CD14-positive monocyte (primary cell): ENCODE data around the gene DLGAP1. TPM values are rescaled to one million over a fixed set of nuclear protein-coding genes. Genes with fewer than 3 reads are reported as not detected.

ENCODE experiments used
- DNase-seq, 3 donors: peaks; one replicate each; pipeline ENCODE4 v3.0.0-alpha.2; 2011 to 2022
- H2AFZ ChIP-seq: 2 replicates; pipeline ENCODE4 v1.6.0; 2012; ENCODE audit warnings: mild to moderate bottlenecking, low read depth, low read length, inconsistent platforms; ENCODE audit not compliant: insufficient read depth, poor library complexity, severe bottlenecking
- H3K27ac ChIP-seq, 2 donors: 1 replicate in 1 of 2; 2 replicates in 1 of 2; pipeline ENCODE4 v1.5.1; 2012 to 2013; ENCODE audit warnings: low read length in 2 of 2, control low read depth in 1 of 2, inconsistent platforms in 1 of 2, low read depth in 1 of 2, mild to moderate bottlenecking in 1 of 2
- H3K27me3 ChIP-seq, 2 donors: one replicate each; pipeline versions ENCODE4 v1.6.0 to v1.6.1; 2011 to 2013; ENCODE audit warnings: low read length in 2 of 2; ENCODE audit not compliant: control insufficient read depth in 2 of 2, insufficient read depth in 2 of 2
- H3K36me3 ChIP-seq, 2 donors: replicated peaks in 1 of 2; 1 replicate in 1 of 2; 2 replicates in 1 of 2; pipeline versions ENCODE4 v1.5.1 to v1.6.1; 2012 to 2013; ENCODE audit warnings: low read length in 2 of 2, control low read depth in 1 of 2, inconsistent platforms in 1 of 2, mild to moderate bottlenecking in 1 of 2; ENCODE audit not compliant: insufficient read depth in 2 of 2, control insufficient read depth in 1 of 2
- H3K4me1 ChIP-seq, 2 donors: 1 replicate in 1 of 2; 2 replicates in 1 of 2; pipeline versions ENCODE4 v1.5.1 to v1.6.1; 2012 to 2013; ENCODE audit warnings: low read length in 2 of 2, control low read depth in 1 of 2, inconsistent platforms in 1 of 2, mild to moderate bottlenecking in 1 of 2, moderate library complexity in 1 of 2; ENCODE audit not compliant: insufficient read depth in 2 of 2, control insufficient read depth in 1 of 2
- H3K4me2 ChIP-seq: replicated peaks from 2 replicates; pipeline ENCODE3; 2012; ENCODE audit warnings: low read length, moderate library complexity, mild to moderate bottlenecking; ENCODE audit not compliant: poor library complexity, severe bottlenecking; ENCODE audit errors: extremely low read depth
- H3K4me3 ChIP-seq, 3 experiments: fragments of 200-600 bp in 1 of 3; sonication (generic) in 1 of 3; replicated peaks in 1 of 3; 1 replicate in 2 of 3; 2 replicates in 1 of 3; pipeline ENCODE4 v1.5.1; 2011 to 2013; ENCODE audit warnings: low read length in 3 of 3, mild to moderate bottlenecking in 3 of 3, control low read depth in 2 of 3, low read depth in 2 of 3, inconsistent platforms in 1 of 3, moderate library complexity in 1 of 3
- H3K79me2 ChIP-seq: 2 replicates; pipeline ENCODE4 v1.6.0; 2012; ENCODE audit warnings: mild to moderate bottlenecking, control low read depth, inconsistent platforms, low read length, moderate library complexity; ENCODE audit not compliant: insufficient read depth
- H3K9ac ChIP-seq: 2 replicates; pipeline ENCODE4 v1.6.0; 2017; ENCODE audit warnings: low read length, mild to moderate bottlenecking; ENCODE audit not compliant: insufficient read depth, poor library complexity, severe bottlenecking
- H3K9me3 ChIP-seq, 2 donors: replicated peaks in 1 of 2; 1 replicate in 1 of 2; 2 replicates in 1 of 2; pipeline versions ENCODE4 v1.5.1 to v1.6.1; 2012 to 2013; ENCODE audit warnings: low read length in 2 of 2, control low read depth in 1 of 2; ENCODE audit not compliant: control insufficient read depth in 1 of 2, insufficient read depth in 1 of 2
- H4K20me1 ChIP-seq: 2 replicates; pipeline ENCODE4 v1.6.0; 2012; ENCODE audit warnings: mild to moderate bottlenecking, low read length, control low read depth, moderate library complexity; ENCODE audit not compliant: insufficient read depth
- H3K27ac Mint-ChIP-seq, 7 donors: one replicate each; pipeline ENCODE4 v1.8.0; 2020; ENCODE audit warnings: mild to moderate bottlenecking in 7 of 7, mixed read lengths in 7 of 7, moderate library complexity in 6 of 7, inconsistent platforms in 2 of 7
- H3K27me3 Mint-ChIP-seq, 3 donors: one replicate each; pipeline ENCODE4 v1.8.0; 2021 to 2022; ENCODE audit warnings: low read depth in 3 of 3, mild to moderate bottlenecking in 3 of 3, mixed read lengths in 3 of 3, moderate library complexity in 3 of 3, inconsistent platforms in 1 of 3
- H3K36me3 Mint-ChIP-seq, 2 donors: one replicate each; pipeline ENCODE4 v1.8.0; 2020; ENCODE audit warnings: mixed read lengths in 2 of 2, inconsistent platforms in 1 of 2, mild to moderate bottlenecking in 1 of 2
- H3K4me1 Mint-ChIP-seq: one replicate; pipeline ENCODE4 v1.8.0; 2020; ENCODE audit warnings: mild to moderate bottlenecking, mixed read lengths
- H3K4me3 Mint-ChIP-seq, 2 donors: one replicate each; pipeline ENCODE4 v1.8.0; 2020; ENCODE audit warnings: mild to moderate bottlenecking in 2 of 2, mixed read lengths in 2 of 2, moderate library complexity in 1 of 2
- H3K9me3 Mint-ChIP-seq, 7 donors: one replicate each; pipeline ENCODE4 v1.8.0; 2020 to 2022; ENCODE audit warnings: mixed read lengths in 7 of 7, mild to moderate bottlenecking in 6 of 7, moderate library complexity in 6 of 7, inconsistent platforms in 2 of 7
- WGBS: methylation state at CpG from one replicate; pipeline ENCODE4 v1.1.5; 2013; ENCODE audit warnings: missing lambda C conversion rate; ENCODE audit not compliant: insufficient coverage; 5-methylcytosine and 5-hydroxymethylcytosine counted together
- intact Hi-C, 2 donors: fragments of 100-400 bp; cut with micrococcal nuclease; formaldehyde crosslinking; loops; one replicate each; pipeline versions ENCODE4 v1.15.0 to v1.15.1; 2023
- polyA plus RNA-seq, 3 donors: library from polyadenylated mRNA; depleted of rRNA in 1 of 3; unstranded in 2 of 3; stranded (reverse) in 1 of 3; fragments of 300-500 nt in 2 of 3; fragments of >200 nt in 1 of 3; fragmentation: Illumina TruSeq in 2 of 3; gene quantifications; 1 replicate in 2 of 3; 2 replicates in 1 of 3; pipeline ENCODE4 v1.2.3, GENCODE V29; 2012 to 2021
- TF ChIP-seq, protein P1 (sequence below): fragments of 200-600 bp; IDR thresholded peaks from one replicate; pipeline ENCODE4 v1.8.0; 2022; ENCODE audit warnings: antibody characterized with exemption, mild to moderate bottlenecking

The DLGAP1 gene
- polyA plus RNA-seq, 3 donors: 0.09 to 0.42 TPM; not detected in 1

DNA sequence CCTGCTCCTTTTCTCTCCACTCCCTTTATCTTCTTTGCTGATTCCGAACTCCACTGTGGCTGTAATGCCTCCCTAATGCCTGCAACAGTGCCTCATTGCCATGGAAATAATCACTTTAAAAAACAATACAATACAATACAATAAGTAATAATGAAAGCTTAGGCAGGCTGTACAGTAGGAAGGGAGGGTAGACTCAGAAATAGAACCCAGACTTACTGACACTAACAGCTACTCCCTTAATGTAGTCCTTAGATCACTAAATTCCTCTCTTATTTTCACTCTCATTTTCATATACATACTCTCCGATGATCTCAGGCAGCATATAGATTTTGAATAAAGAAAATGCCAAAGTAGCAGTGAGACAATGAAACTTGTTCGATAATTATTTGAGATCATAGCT lies 70.2 kb downstream of the DLGAP1 start:
- no peaks in the 10 kb centered on the region for H3K27me3 Mint-ChIP-seq
- no peak overlapping the region for H3K4me2 ChIP-seq
- H3K27ac ChIP-seq: no peak overlapping the region
- no peaks in the 10 kb centered on the region for H4K20me1 ChIP-seq
- H3K4me1 Mint-ChIP-seq: no peaks in the 10 kb centered on the region
- TF ChIP-seq, protein P1, sequence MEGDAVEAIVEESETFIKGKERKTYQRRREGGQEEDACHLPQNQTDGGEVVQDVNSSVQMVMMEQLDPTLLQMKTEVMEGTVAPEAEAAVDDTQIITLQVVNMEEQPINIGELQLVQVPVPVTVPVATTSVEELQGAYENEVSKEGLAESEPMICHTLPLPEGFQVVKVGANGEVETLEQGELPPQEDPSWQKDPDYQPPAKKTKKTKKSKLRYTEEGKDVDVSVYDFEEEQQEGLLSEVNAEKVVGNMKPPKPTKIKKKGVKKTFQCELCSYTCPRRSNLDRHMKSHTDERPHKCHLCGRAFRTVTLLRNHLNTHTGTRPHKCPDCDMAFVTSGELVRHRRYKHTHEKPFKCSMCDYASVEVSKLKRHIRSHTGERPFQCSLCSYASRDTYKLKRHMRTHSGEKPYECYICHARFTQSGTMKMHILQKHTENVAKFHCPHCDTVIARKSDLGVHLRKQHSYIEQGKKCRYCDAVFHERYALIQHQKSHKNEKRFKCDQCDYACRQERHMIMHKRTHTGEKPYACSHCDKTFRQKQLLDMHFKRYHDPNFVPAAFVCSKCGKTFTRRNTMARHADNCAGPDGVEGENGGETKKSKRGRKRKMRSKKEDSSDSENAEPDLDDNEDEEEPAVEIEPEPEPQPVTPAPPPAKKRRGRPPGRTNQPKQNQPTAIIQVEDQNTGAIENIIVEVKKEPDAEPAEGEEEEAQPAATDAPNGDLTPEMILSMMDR: no peak
- H3K4me1 ChIP-seq: no peaks in the 10 kb centered on the region
- H3K27me3 ChIP-seq: no peaks in the 10 kb centered on the region
- peaks cover 0 to 3% of the 10 kb centered on the region in 2 donors for H3K9me3 ChIP-seq
- H3K36me3 ChIP-seq: no peaks in the 10 kb centered on the region
- DNase-seq: no peak
- intact Hi-C loops: no loop called here
- no peaks in the 10 kb centered on the region for H3K79me2 ChIP-seq
- H3K4me3 Mint-ChIP-seq: no peak overlapping the region
- no peak overlapping the region for H3K4me3 ChIP-seq
- no peak overlapping the region for H2AFZ ChIP-seq
- WGBS: 100% methylated on average over 1 of the region's 3 CpGs
- no peak overlapping the region for H3K27ac Mint-ChIP-seq
- peaks cover 0 to 4% (median 2%) of the 10 kb centered on the region in 7 donors for H3K9me3 Mint-ChIP-seq
- no peak overlapping the region for H3K9ac ChIP-seq
- H3K36me3 Mint-ChIP-seq: no peaks in the 10 kb centered on the region

DNA sequence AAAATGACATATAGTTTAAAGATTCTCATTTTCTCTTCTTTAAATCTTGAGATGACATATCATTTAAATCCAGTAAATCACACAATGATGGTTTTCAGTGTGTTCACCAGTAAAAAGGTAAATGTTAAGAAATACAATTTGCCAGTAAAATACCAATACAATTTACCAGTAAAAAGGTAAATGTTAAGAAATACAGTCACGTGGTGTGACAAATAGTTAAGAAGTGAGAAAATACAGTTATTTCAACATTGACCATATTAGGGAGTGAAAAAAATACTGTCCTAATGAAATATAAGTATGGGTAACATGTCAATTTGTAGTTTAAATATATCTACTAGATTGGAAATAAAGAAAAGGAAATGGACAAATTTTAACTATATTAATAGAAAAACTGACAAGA lies 80.5 kb downstream of the DLGAP1 start:
- H3K4me1 Mint-ChIP-seq: no peaks in the 10 kb centered on the region
- peaks cover 0 to 3% (median 0%) of the 10 kb centered on the region in 3 donors for H3K27me3 Mint-ChIP-seq
- no peaks in the 10 kb centered on the region for H3K27me3 ChIP-seq
- H3K9ac ChIP-seq: no peak overlapping the region
- H3K36me3 ChIP-seq: no peaks in the 10 kb centered on the region
- WGBS: no CpG with 5 or more reads among the region's 1 CpG
- no peaks in the 10 kb centered on the region for H3K79me2 ChIP-seq
- H3K4me2 ChIP-seq: no peak overlapping the region
- no peaks in the 10 kb centered on the region for H3K9me3 ChIP-seq
- H2AFZ ChIP-seq: no peak overlapping the region
- H3K4me3 Mint-ChIP-seq: no peak overlapping the region
- DNase-seq: no peak
- no peaks in the 10 kb centered on the region for H3K36me3 Mint-ChIP-seq
- H3K4me1 ChIP-seq: no peaks in the 10 kb centered on the region
- H3K9me3 Mint-ChIP-seq: peaks cover 0 to 3% (median 0%) of the 10 kb centered on the region in 7 donors
- intact Hi-C loops: no loop called here
- H4K20me1 ChIP-seq: no peaks in the 10 kb centered on the region
- H3K4me3 ChIP-seq: no peak overlapping the region
- H3K27ac Mint-ChIP-seq: no peak overlapping the region
- no peak overlapping the region for H3K27ac ChIP-seq
- TF ChIP-seq, protein P1: no peak
